HAP-1 (cell line): ENCODE data around the gene GOLGA6A.

ENCODE experiments used
- DNase-seq, 2 experiments: peaks; one replicate each; pipeline ENCODE4 v3.0.0-alpha.2; 2016 to 2020; ENCODE audit warnings: low spot score in 2 of 2
- H3K27me3 ChIP-seq: fragments of 250-450 bp; sonication (Bioruptor Pico); 2 replicates; pipeline ENCODE4 v1.5.1; 2020; ENCODE audit warnings: low read depth, mild to moderate bottlenecking, moderate library complexity
- H3K36me3 ChIP-seq: fragments of 250-450 bp; sonication (Bioruptor Pico); replicated peaks from 2 replicates; pipeline ENCODE4 v1.5.1; 2020; ENCODE audit warnings: mild to moderate bottlenecking
- H3K4me1 ChIP-seq: fragments of 250-450 bp; sonication (Bioruptor Pico); 2 replicates; pipeline ENCODE4 v1.5.1; 2020; ENCODE audit warnings: mild to moderate bottlenecking
- H3K4me3 ChIP-seq: fragments of 250-450 bp; sonication (Bioruptor Pico); 2 replicates; pipeline ENCODE4 v1.5.1; 2020; ENCODE audit warnings: mild to moderate bottlenecking, moderate library complexity
- H3K9me3 ChIP-seq: fragments of 250-450 bp; sonication (Bioruptor Pico); 2 replicates; pipeline ENCODE4 v1.5.1; 2020; ENCODE audit warnings: mild to moderate bottlenecking, moderate library complexity
- in situ Hi-C: fragments of 300-500 bp; cut with MboI; formaldehyde crosslinking; loops from 3 replicates; pipeline ENCODE4 v1.14.3; 2020; ENCODE audit warnings: low sequenced_read_pairs, inconsistent platforms, mixed read lengths

Gene GOLGA6A

DNA sequence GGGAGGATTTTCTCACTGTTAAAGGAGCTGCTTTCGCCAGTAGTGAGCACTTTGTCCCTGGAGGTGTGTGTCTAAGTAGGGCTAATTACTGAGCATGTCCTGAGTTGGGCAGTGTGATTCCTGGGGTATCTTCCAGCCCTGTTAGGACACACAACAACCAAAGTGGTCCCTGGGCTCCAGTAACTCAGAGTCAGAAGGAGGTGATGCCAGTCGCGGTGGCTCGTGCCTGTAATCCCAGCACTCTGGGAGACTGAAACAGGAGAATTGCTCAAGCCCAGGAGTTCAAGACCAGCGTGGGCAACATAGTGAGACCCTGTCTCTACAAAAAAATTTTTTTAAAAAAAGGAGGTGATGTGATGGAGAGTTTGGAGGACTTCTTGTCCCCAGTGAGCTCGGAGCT, 50.3 kb downstream of the GOLGA6A start:
- Histone ChIP-seq H3K9me3 (no peaks in the 10 kb centered on the region), H3K27me3 (no peaks in the 10 kb centered on the region), H3K36me3 (peaks cover 32% of the 10 kb centered on the region), H3K4me1 (no peaks in the 10 kb centered on the region), H3K4me3 (no peak overlapping the region)
- in situ Hi-C loops, result loop anchor here (25.0 kb wide), 1 partner anchor 1420 kb away; no protein-coding TSS in a partner anchor
- no peak for DNase-seq

DNA sequence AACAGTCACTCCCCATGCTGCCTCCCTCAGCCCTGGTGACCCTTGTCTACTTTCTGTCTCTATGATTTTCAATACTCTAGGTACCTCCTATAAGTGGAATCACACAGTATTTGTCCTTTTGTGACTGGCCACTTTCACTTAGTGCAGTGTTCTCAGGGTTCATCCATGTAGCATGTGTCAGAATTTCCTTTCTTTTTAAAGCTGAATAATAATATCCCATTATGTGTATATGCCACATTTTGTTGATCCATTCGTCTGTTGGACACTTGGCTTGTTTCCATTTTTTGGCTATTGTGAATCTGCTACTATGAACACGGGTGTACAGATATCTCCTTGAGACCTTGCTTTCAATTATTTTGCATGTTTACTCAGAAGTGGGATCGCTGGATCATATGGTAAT, 53.7 kb downstream of the GOLGA6A start:
- in situ Hi-C loops, result loop anchor here (25.0 kb wide), 1 partner anchor 1416 kb away; no protein-coding TSS in a partner anchor
- Histone ChIP-seq H3K4me1 (no peaks in the 10 kb centered on the region), H3K36me3 (peaks cover 38% of the 10 kb centered on the region), H3K9me3 (no peaks in the 10 kb centered on the region), H3K27me3 (no peaks in the 10 kb centered on the region), H3K4me3 (no peak overlapping the region)
- DNase-seq, result no peak

DNA sequence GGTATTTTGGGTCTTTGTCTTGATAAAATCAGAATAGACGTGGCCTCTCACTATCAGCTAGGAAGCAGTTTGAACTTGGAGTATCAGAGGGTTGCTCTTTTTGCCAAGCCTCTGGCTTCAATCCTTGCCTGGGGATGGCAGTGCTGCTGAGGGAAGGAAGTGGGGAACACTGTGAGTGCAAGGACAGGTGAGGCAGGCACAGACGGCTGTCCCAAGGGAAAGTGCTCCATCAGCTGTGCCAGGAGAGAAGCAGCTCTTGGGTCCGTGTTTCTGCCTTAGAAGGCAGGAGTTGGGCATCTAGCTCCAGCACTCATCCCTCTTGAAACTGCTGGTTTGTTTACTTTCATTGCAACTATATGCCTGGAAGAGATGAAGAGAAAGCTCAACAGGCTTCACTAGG, 54.7 kb downstream of the GOLGA6A start:
- Histone ChIP-seq H3K27me3 (no peaks in the 10 kb centered on the region), H3K9me3 (no peaks in the 10 kb centered on the region), H3K4me1 (no peaks in the 10 kb centered on the region), H3K4me3 (no peak overlapping the region), H3K36me3 (peaks cover 41% of the 10 kb centered on the region)
- in situ Hi-C loops, result loop anchor here (25.0 kb wide), 1 partner anchor 1415 kb away; no protein-coding TSS in a partner anchor
- DNase-seq, result no peak

DNA sequence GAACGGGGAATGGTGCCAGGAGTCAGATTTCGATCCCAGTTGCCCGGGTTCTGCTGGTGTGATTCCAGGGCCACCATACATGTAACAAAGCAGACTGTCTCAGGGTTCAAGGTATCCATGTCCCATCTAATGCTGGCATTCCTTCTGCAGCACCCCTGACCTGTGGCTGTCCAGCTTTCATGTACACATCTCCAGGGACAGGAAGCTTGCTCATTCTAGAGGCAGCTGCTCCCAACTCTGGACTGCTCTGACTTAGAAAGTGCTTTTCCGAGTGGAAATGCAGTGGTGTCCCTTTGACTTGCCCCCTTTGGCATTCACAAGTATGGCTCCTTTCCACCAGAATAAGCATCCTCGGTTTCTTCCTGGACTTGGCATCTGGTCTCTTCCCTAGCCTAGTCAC, 56.9 kb downstream of the GOLGA6A start:
- no peak for DNase-seq
- no peak overlapping the region for H3K4me3 ChIP-seq
- H3K9me3 ChIP-seq, result no peaks in the 10 kb centered on the region
- no peaks in the 10 kb centered on the region for H3K27me3 ChIP-seq
- H3K4me1 ChIP-seq, result no peaks in the 10 kb centered on the region
- H3K36me3 ChIP-seq, result peaks cover 42% of the 10 kb centered on the region
- in situ Hi-C loops, result loop anchor here (25.0 kb wide), 1 partner anchor 1413 kb away; no protein-coding TSS in a partner anchor

DNA sequence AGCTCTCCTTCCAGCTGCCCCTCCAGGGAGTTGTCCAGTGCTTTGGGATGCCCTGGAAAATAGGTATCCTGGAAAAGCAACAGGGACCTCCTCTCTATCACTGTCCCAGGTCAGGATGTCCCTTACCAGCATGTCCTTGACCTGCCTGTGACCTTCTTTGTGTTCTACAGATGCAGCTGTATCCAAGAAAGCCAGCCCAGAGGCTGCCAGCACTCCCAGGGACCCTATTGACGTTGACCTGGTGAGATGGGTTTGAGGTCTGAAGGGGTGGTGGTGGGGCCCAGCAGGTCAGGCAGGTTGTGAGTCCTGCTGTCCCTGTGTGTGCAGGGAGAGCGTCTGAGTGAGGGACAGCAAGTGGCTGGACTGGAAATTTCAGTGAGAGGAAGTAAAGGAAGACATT, 57.7 kb downstream of the GOLGA6A start:
- no peak overlapping the region for H3K4me3 ChIP-seq
- H3K9me3 ChIP-seq, result no peaks in the 10 kb centered on the region
- DNase-seq, result no peak
- no peaks in the 10 kb centered on the region for H3K27me3 ChIP-seq
- no peaks in the 10 kb centered on the region for H3K4me1 ChIP-seq
- in situ Hi-C loops, result loop anchor here (25.0 kb wide), 1 partner anchor 1412 kb away; no protein-coding TSS in a partner anchor
- peaks cover 42% of the 10 kb centered on the region for H3K36me3 ChIP-seq

DNA sequence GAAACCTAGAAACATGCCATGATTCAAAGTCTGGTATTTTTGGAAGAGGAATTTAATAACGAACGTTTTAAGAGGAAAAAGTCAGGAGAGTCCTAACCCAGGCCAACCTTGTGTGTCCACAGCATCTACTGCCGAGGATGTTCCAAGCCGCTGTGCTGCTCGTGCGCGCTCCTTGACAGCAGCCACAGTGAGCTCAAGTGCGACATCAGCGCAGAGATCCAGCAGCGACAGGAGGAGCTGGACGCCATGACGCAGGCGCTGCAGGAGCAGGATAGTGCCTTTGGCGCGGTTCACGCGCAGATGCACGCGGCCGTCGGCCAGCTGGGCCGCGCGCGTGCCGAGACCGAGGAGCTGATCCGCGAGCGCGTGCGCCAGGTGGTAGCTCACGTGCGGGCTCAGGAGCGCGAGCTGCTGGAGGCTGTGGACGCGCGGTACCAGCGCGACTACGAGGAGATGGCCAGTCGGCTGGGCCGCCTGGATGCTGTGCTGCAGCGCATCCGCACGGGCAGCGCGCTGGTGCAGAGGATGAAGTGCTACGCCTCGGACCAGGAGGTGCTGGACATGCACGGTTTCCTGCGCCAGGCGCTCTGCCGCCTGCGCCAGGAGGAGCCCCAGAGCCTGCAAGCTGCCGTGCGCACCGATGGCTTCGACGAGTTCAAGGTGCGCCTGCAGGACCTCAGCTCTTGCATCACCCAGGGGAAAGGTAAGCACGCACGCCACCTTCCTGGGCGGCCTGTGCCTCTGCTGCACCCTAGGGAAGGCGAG, 59.5 kb downstream of the GOLGA6A start:
- DNase-seq, result no peak

More for the DNA sequence above, 59.5 kb downstream of the GOLGA6A start:
- Histone ChIP-seq H3K9me3 (no peaks in the 10 kb centered on the region), H3K36me3 (peaks cover 37% of the 10 kb centered on the region), H3K4me3 (no peak overlapping the region), H3K4me1 (no peaks in the 10 kb centered on the region), H3K27me3 (no peaks in the 10 kb centered on the region)
- in situ Hi-C loops, result no loop called here
